Measurements from ENCODE around the gene TTLL11.

- TF ChIP-seq POLR2A (IDR thresholded peaks at IDR 0.05; ENCODE audit: low read depth, low read length) (no peak), POLR2AphosphoS5 (IDR thresholded peaks at IDR 0.05; ENCODE audit: low read depth, low read length) (no peak)
Observed at GRCh38 chr9:122119721-122120120, 26.6 kb upstream of the TTLL11 start.

Data from GM12891 (cell line).